ENCODE data around the gene TMEM164. TPM values are rescaled to one million over a fixed set of nuclear protein-coding genes. Genes with fewer than 3 reads are reported as not detected.
A peak's percentile ranks its signal among the peaks of the same experiment; 100 is the strongest.

The TMEM164 gene
- total RNA-seq, 1 donor from 2014 or later: 17.6 TPM

DNA sequence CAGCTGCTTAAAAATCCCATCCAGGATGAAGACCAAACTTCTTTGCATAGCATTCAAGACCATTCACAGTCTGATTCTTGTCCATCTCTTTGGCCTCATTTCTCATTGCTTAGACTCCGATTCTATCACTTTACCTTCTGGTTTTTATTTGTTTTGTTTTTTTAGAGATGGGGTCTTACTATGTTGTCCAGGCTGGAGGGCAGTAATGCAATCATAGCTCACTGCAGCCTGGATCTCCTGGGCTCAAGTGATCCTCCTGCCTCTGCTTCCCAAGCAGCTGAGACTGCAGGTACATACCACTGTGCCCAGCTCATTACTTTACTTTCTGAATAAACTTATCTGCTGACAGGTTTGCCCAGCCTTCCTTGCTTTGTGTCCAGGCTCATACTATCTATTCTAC lies 152.8 kb downstream of the TMEM164 start:
- Histone ChIP-seq H4K20me1 (ENCODE audit: insufficient read depth, low read length) (no peaks in the 10 kb centered on the region), H3K9ac (ENCODE audit: low read length) (no peak overlapping the region), H2AFZ (ENCODE audit: low read depth, low read length) (no peak overlapping the region), H3K27ac (ENCODE audit: low read depth, low read length) (no peak overlapping the region), H3K4me2 (ENCODE audit: low read length) (no peak overlapping the region), H3K9me3 (ENCODE audit: insufficient read depth, low read depth, low read length) (no peaks in the 10 kb centered on the region), H3K4me1 (ENCODE audit: insufficient read depth, low read length) (peaks cover under 1% of the 10 kb centered on the region), H3K27me3 (ENCODE audit: insufficient read depth, low read length) (no peaks in the 10 kb centered on the region), H3K4me3 (ENCODE audit: insufficient read depth, low read depth, low read length) (no peak overlapping the region), H3K79me2 (ENCODE audit: insufficient read depth, low read length) (no peaks in the 10 kb centered on the region), H3K36me3 (ENCODE audit: insufficient read depth, low read length) (no peaks in the 10 kb centered on the region)
- Mint-ChIP-seq H3K9me3 (ENCODE audit: unreplicated experiment) (no peaks in the 10 kb centered on the region), H3K4me3 (ENCODE audit: unreplicated experiment) (no peak overlapping the region), H3K27ac (ENCODE audit: unreplicated experiment) (no peak overlapping the region), H3K27me3 (ENCODE audit: low read depth, unreplicated experiment) (no peaks in the 10 kb centered on the region), H3K4me1 (ENCODE audit: low read depth, unreplicated experiment) (no peaks in the 10 kb centered on the region), H3K36me3 (ENCODE audit: low read depth, unreplicated experiment) (no peaks in the 10 kb centered on the region)
- FAIRE-seq (no peak), DNase-seq (ENCODE audit: low read depth) (no peak)
- TF ChIP-seq, protein P1, sequence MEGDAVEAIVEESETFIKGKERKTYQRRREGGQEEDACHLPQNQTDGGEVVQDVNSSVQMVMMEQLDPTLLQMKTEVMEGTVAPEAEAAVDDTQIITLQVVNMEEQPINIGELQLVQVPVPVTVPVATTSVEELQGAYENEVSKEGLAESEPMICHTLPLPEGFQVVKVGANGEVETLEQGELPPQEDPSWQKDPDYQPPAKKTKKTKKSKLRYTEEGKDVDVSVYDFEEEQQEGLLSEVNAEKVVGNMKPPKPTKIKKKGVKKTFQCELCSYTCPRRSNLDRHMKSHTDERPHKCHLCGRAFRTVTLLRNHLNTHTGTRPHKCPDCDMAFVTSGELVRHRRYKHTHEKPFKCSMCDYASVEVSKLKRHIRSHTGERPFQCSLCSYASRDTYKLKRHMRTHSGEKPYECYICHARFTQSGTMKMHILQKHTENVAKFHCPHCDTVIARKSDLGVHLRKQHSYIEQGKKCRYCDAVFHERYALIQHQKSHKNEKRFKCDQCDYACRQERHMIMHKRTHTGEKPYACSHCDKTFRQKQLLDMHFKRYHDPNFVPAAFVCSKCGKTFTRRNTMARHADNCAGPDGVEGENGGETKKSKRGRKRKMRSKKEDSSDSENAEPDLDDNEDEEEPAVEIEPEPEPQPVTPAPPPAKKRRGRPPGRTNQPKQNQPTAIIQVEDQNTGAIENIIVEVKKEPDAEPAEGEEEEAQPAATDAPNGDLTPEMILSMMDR (IDR thresholded peaks at IDR 0.05; ENCODE audit: insufficient read depth, low read depth, low read length): no peak
- no peak for TF ChIP-seq EZH2 (IDR thresholded peaks at IDR 0.05; ENCODE audit: insufficient read depth, low read length)

DNA sequence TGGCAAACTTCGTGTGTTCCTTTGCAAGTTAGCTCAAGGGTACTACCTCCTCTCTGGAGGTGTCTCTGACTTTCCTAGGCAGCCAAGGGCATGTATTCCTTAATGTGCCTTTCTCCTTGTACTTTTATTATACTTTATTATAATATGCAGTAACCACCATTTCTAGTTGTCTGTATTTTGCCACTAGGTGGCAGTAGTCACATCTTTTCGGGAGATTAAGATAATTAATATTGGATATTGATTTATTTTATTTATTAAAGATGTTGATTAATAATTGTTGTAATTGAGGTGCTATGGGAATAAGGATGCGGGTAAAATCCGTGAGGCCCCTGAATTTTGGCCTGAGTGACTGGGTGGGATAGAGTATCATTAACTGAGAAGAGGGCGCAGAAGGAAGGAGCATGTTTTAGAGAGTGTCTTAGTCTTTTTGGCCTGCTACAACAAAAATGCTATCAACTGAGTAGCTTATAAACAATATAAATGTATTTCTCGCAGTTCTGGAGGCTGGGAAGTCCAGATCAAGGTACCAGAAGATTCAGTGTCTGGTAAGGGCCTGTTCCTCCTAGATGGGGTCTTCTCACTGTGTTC lies 153.3 kb downstream of the TMEM164 start:
- Histone ChIP-seq H3K36me3 (ENCODE audit: insufficient read depth, low read length) (no peaks in the 10 kb centered on the region), H3K9ac (ENCODE audit: low read length) (no peak overlapping the region), H3K27me3 (ENCODE audit: insufficient read depth, low read length) (no peaks in the 10 kb centered on the region), H3K9me3 (ENCODE audit: insufficient read depth, low read depth, low read length) (no peaks in the 10 kb centered on the region), H4K20me1 (ENCODE audit: insufficient read depth, low read length) (no peaks in the 10 kb centered on the region), H3K79me2 (ENCODE audit: insufficient read depth, low read length) (no peaks in the 10 kb centered on the region), H3K27ac (ENCODE audit: low read depth, low read length) (no peak overlapping the region), H3K4me1 (ENCODE audit: insufficient read depth, low read length) (peaks cover 5% of the 10 kb centered on the region), H3K4me2 (ENCODE audit: low read length) (no peak overlapping the region), H3K4me3 (ENCODE audit: insufficient read depth, low read depth, low read length) (no peak overlapping the region), H2AFZ (ENCODE audit: low read depth, low read length) (no peak overlapping the region)
- Mint-ChIP-seq H3K27me3 (ENCODE audit: low read depth, unreplicated experiment) (no peaks in the 10 kb centered on the region), H3K4me3 (ENCODE audit: unreplicated experiment) (no peak overlapping the region), H3K4me1 (ENCODE audit: low read depth, unreplicated experiment) (no peaks in the 10 kb centered on the region), H3K27ac (ENCODE audit: unreplicated experiment) (no peak overlapping the region), H3K9me3 (ENCODE audit: unreplicated experiment) (no peaks in the 10 kb centered on the region), H3K36me3 (ENCODE audit: low read depth, unreplicated experiment) (no peaks in the 10 kb centered on the region)
- FAIRE-seq (no peak), DNase-seq (ENCODE audit: low read depth) (no peak)
- TF ChIP-seq EZH2 (IDR thresholded peaks at IDR 0.05; ENCODE audit: insufficient read depth, low read length): no peak
- TF ChIP-seq, protein P1 (IDR thresholded peaks at IDR 0.05; ENCODE audit: insufficient read depth, low read depth, low read length): no peak

DNA sequence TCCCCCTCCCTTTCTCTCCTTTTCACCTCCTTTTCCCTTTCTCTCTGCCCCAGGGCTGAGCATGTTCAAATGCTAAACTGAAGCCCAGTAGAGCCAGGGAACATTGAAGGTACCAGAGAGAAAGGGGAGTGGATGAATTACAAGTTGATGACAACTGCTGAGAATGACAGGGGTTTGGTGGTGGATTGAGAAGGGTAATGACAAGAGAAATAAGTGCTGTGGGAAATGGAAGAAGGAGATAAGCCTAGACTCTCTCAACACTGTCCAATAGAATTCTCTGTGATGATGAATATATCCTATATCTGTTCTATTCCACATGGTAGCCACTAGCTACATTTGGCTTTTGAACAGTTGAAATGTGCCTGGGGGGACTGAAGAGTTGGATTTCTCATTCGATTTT lies 154.5 kb downstream of the TMEM164 start:
- Histone ChIP-seq H2AFZ (ENCODE audit: low read depth, low read length) (no peak overlapping the region), H4K20me1 (ENCODE audit: insufficient read depth, low read length) (no peaks in the 10 kb centered on the region), H3K36me3 (ENCODE audit: insufficient read depth, low read length) (no peaks in the 10 kb centered on the region), H3K4me2 (ENCODE audit: low read length) (no peak overlapping the region), H3K9ac (ENCODE audit: low read length) (no peak overlapping the region), H3K79me2 (ENCODE audit: insufficient read depth, low read length) (no peaks in the 10 kb centered on the region), H3K9me3 (ENCODE audit: insufficient read depth, low read depth, low read length) (no peaks in the 10 kb centered on the region), H3K27me3 (ENCODE audit: insufficient read depth, low read length) (no peaks in the 10 kb centered on the region), H3K4me3 (ENCODE audit: insufficient read depth, low read depth, low read length) (no peak overlapping the region), H3K4me1 (ENCODE audit: insufficient read depth, low read length) (peaks cover 6% of the 10 kb centered on the region), H3K27ac (ENCODE audit: low read depth, low read length) (no peak overlapping the region)
- H3K4me1 Mint-ChIP-seq (ENCODE audit: low read depth, unreplicated experiment): no peaks in the 10 kb centered on the region
- TF ChIP-seq, protein P1 (IDR thresholded peaks at IDR 0.05; ENCODE audit: insufficient read depth, low read depth, low read length): no peak
- H3K27me3 Mint-ChIP-seq (ENCODE audit: low read depth, unreplicated experiment): no peaks in the 10 kb centered on the region
- H3K27ac Mint-ChIP-seq (ENCODE audit: unreplicated experiment): no peak overlapping the region
- FAIRE-seq (peak; percentile 73), DNase-seq (ENCODE audit: low read depth) (no peak)
- no peak overlapping the region for H3K4me3 Mint-ChIP-seq (ENCODE audit: unreplicated experiment)
- H3K36me3 Mint-ChIP-seq (ENCODE audit: low read depth, unreplicated experiment): no peaks in the 10 kb centered on the region
- no peaks in the 10 kb centered on the region for H3K9me3 Mint-ChIP-seq (ENCODE audit: unreplicated experiment)
